Heart right ventricle (tissue), 16 donors: ENCODE results near the gene CREB3L2. TPM values are rescaled to one million over a fixed set of nuclear protein-coding genes. Genes with fewer than 3 reads are reported as not detected.

Experiments used
- ATAC-seq, 8 donors: fragments of 200-7000 bp; cut with Tn5 transposase; one replicate each; pipeline ENCODE4 v1.9.1; 2020; ENCODE audit warnings: mild to moderate bottlenecking in 8 of 8, moderate library complexity in 8 of 8, moderate number of reproducible peaks in 1 of 8
- DNase-seq, 2 donors: peaks; one replicate each; pipeline ENCODE4 v3.0.0-alpha.2; 2020
- H3K27ac ChIP-seq, 10 donors: fragments of 200-600 bp; sonication (generic) in 2 of 10; one replicate each; pipeline versions ENCODE4 v1.5.0 to v1.8.0; 2020 to 2022; ENCODE audit warnings: mild to moderate bottlenecking in 3 of 10
- H3K27me3 ChIP-seq, 7 donors: fragments of 200-600 bp; one replicate each; pipeline ENCODE4 v1.8.0; 2021 to 2022; ENCODE audit warnings: mild to moderate bottlenecking in 2 of 7
- H3K36me3 ChIP-seq, 9 donors: fragments of 200-600 bp; sonication (generic) in 1 of 9; one replicate each; pipeline versions ENCODE4 v1.5.0 to v1.8.0; 2020 to 2022; ENCODE audit warnings: mild to moderate bottlenecking in 2 of 9
- H3K4me1 ChIP-seq, 9 donors: fragments of 200-600 bp; sonication (generic) in 1 of 9; one replicate each; pipeline versions ENCODE4 v1.5.0 to v1.8.0; 2020 to 2022; ENCODE audit warnings: mild to moderate bottlenecking in 4 of 9
- H3K4me3 ChIP-seq, 10 donors: fragments of 200-600 bp; sonication (generic) in 2 of 10; one replicate each; pipeline versions ENCODE4 v1.5.0 to v1.8.0; 2020 to 2022; ENCODE audit warnings: mild to moderate bottlenecking in 7 of 10, moderate library complexity in 2 of 10
- H3K9me3 ChIP-seq, 11 donors: fragments of 200-600 bp in 10 of 11; sonication (generic) in 2 of 11; one replicate each; pipeline versions ENCODE4 v1.5.0 to v1.8.0; 2013 to 2022; ENCODE audit warnings: mild to moderate bottlenecking in 2 of 11, control low read depth in 1 of 11, moderate library complexity in 1 of 11
- CTCF ChIP-seq, 9 donors: fragments of 200-600 bp; sonication (generic) in 2 of 9; IDR thresholded peaks; one replicate each; pipeline versions ENCODE4 v1.5.0 to v1.8.0; 2021 to 2022; ENCODE audit warnings: antibody characterized with exemption in 9 of 9, mild to moderate bottlenecking in 5 of 9, moderate library complexity in 1 of 9
- WGBS, 2 donors: extraction: QIAGEN DNeasy Blood & Tissue Kit; methylation state at CpG; one replicate each; pipeline ENCODE4 v1.1.7; 2013; ENCODE audit warnings: inconsistent platforms in 1 of 2; 5-methylcytosine and 5-hydroxymethylcytosine counted together
- intact Hi-C, 10 donors: fragments of 100-400 bp; cut with DNase I; formaldehyde crosslinking; loops; one replicate each; pipeline versions ENCODE4 v1.11.1 to v1.14.2; 2022
- polyA plus RNA-seq, 2 donors: library from polyadenylated mRNA; stranded (reverse); fragments of 200-250 nt; gene quantifications; one replicate each; pipeline ENCODE4 v1.2.3, GENCODE V29; 2013
- total RNA-seq, 10 donors: library from RNA; stranded (reverse); fragmentation: NEBNext Ultra II Directional in 3 of 10; extraction: Animal tissue kit (Norgen Biotek cat#: 25700) in 3 of 10; gene quantifications; one replicate each; pipeline versions ENCODE4 v1.2.1 to v1.2.4, GENCODE V29; 2021 to 2023
- donor health status: Arrhythmogenic right ventricular cardiomyopathy.
- donor health status: ischemic (EF 13 %, LVEDD 7.1; RV severe dilation, severe dysfunction).
- donor health status: healthy with polysubstance abuse.
- donor health status: DM: no; HTN: yes; CAD: no.
- donor health status: DM: no; HTN: no; CAD: no.
- donor health status: ischemic (EF 25% LVEDD 6.9; RV normal size, moderate dysfunction).
- donor health status: ischemic (EF 25% LVEDD 5.7; RV mildly dilated, moderate dysfunction).
- donor health status: healthy.
- donor health status: DM: yes; HTN: yes; CAD: no.
- donor health status: Ischemic cardiomyopathy.
- donor health status: ischemic (EF 35%, LVEDD 5.7; RV mildly dilated, moderate dysfunction).
- donor health status: nonischemic (EF 11% LVEDD 7.7; RV severe dilation, severe dysfunction).
- donor health status: DM: yes; HTN: yes; CAD: no.
- donor health status: PGD.
- donor health status: ischemic (EF 29% LVEDD 5.4; RV normal size, mild dysfunction).
- donor health status: nonischemic (EF 23%, LVEDD 6.1; RV moderate dilation, normal function).

Gene CREB3L2
- total and polyA plus RNA-seq, 12 donors, result 4.2 to 34.2 (median 23.3) TPM

GRCh38 chr7:137966641-137967142 is 35.2 kb downstream of the CREB3L2 start:
- 81 to 86% methylated on average over 4 of the region's 4 CpGs for WGBS, 2 donors
- intact Hi-C loops, result loop anchor here in 1 of 10 donors (1.0 kb wide), 1 partner anchor 7 kb away; no protein-coding TSS in a partner anchor
- no peaks in the 10 kb centered on the region for H3K27me3 ChIP-seq
- peak overlapping the region in 3 of 10 donors; percentile 6 to 54 (median 28) for H3K27ac ChIP-seq
- H3K9me3 ChIP-seq, result no peaks in the 10 kb centered on the region
- DNase-seq, result no peak
- TF ChIP-seq CTCF (IDR thresholded peaks at IDR 0.05), result no peak
- ATAC-seq, result no peak
- peaks cover 0 to 5% (median 0%) of the 10 kb centered on the region in 9 donors for H3K36me3 ChIP-seq
- peaks cover 8 to 91% (median 59%) of the 10 kb centered on the region in 9 donors for H3K4me1 ChIP-seq
- H3K4me3 ChIP-seq, result no peak overlapping the region

GRCh38 chr7:137965942-137966640 is 35.8 kb downstream of the CREB3L2 start:
- peaks cover 0 to 5% (median 0%) of the 10 kb centered on the region in 9 donors for H3K36me3 ChIP-seq
- TF ChIP-seq CTCF (IDR thresholded peaks at IDR 0.05), result peak in 3 of 9 donors; percentile 14 to 31 (median 23)
- intact Hi-C loops, result no loop called here
- H3K9me3 ChIP-seq, result no peaks in the 10 kb centered on the region
- ATAC-seq (no peak), DNase-seq (no peak)
- H3K4me1 ChIP-seq, result peaks cover 8 to 89% (median 57%) of the 10 kb centered on the region in 9 donors
- H3K27ac ChIP-seq, result peak overlapping the region in 3 of 10 donors; percentile 6 to 54 (median 28)
- H3K4me3 ChIP-seq, result no peak overlapping the region
- H3K27me3 ChIP-seq, result no peaks in the 10 kb centered on the region
- 67 to 69% methylated on average over 2 of the region's 2 CpGs for WGBS, 2 donors

- Histone ChIP-seq H3K27me3 (no peaks in the 10 kb centered on the region), H3K9me3 (no peaks in the 10 kb centered on the region), H3K36me3 (peaks cover 0 to 5% (median 0%) of the 10 kb centered on the region in 9 donors), H3K4me1 (peaks cover 0 to 83% (median 49%) of the 10 kb centered on the region in 9 donors), H3K4me3 (no peak overlapping the region), H3K27ac (no peak overlapping the region)
- WGBS, 2 donors, result 87 to 89% methylated on average over 14 of the region's 14 CpGs
- DNase-seq (no peak), ATAC-seq (no peak)
- no peak for TF ChIP-seq CTCF (IDR thresholded peaks at IDR 0.05)
- intact Hi-C loops, result no loop called here
Measured at GRCh38 chr7:137964824-137965545, 36.9 kb downstream of the CREB3L2 start.

GRCh38 chr7:137962875-137963507 is 38.9 kb downstream of the CREB3L2 start:
- 78 to 85% methylated on average over 7 of the region's 7 CpGs for WGBS, 2 donors
- DNase-seq (no peak), ATAC-seq (no peak)
- TF ChIP-seq CTCF (IDR thresholded peaks at IDR 0.05), result no peak
- intact Hi-C loops, result no loop called here
- Histone ChIP-seq H3K36me3 (peaks cover 0 to 11% (median 0%) of the 10 kb centered on the region in 9 donors), H3K27me3 (no peaks in the 10 kb centered on the region), H3K4me1 (peaks cover 3 to 77% (median 47%) of the 10 kb centered on the region in 9 donors), H3K27ac (no peak overlapping the region), H3K4me3 (no peak overlapping the region), H3K9me3 (no peaks in the 10 kb centered on the region)
